HCT116 (cell line): ENCODE measurements around the gene PTGIS. TPM values are rescaled to one million over a fixed set of nuclear protein-coding genes. Genes with fewer than 3 reads are reported as not detected.

Experiments
- ATAC-seq: fragments of 200-7000 bp; cut with Tn5 transposase; 2 replicates; pipeline ENCODE4 v1.9.1; 2020; ENCODE audit warnings: mild to moderate bottlenecking, moderate library complexity
- BruUV-seq: library from RNA; stranded (reverse); fragments of 400-500 nt; replicated peaks from 2 replicates; lab custom pipeline; 2021; lab: Mats Ljungman, UMichigan
- CTCF ChIA-PET: fragments of 300-600 bp; sonication (Branson Sonifier 250); formaldehyde crosslinking; loops from one replicate; lab custom pipeline; 2021; ENCODE audit warnings: antibody characterized with exemption; lab: Charles Lee
- POLR2A ChIA-PET: fragments of 300-600, 350-600 bp; sonication (Branson Sonifier 250); formaldehyde crosslinking; loops from one replicate; lab custom pipeline; 2021; ENCODE audit warnings: antibody characterized with exemption; lab: Charles Lee
- RAD21 ChIA-PET, 2 experiments: fragments of 300-600 bp; sonication (Branson Sonifier 250); formaldehyde crosslinking; loops; one replicate each; lab custom pipeline; 2023; ENCODE audit warnings: low total read pairs in 2 of 2; ENCODE audit not compliant: uncharacterized antibody in 2 of 2, unreplicated experiment in 2 of 2, low non-redundant PET in 1 of 2; lab: Charles Lee
- DNase-seq: peaks from one replicate; pipeline ENCODE4 v3.0.0-alpha.2; 2010; ENCODE audit warnings: low read depth, low spot score
- H2AFZ ChIP-seq: fragments of 200-600 bp; shearing (Covaris generic), sonication (generic); 2 replicates; pipeline ENCODE4 v1.6.1; 2017; ENCODE audit warnings: low read depth, mixed run types, mixed read lengths, antibody characterized with exemption, low read length; ENCODE audit not compliant: poor library complexity, severe bottlenecking
- H3K27ac ChIP-seq: 2 replicates; pipeline ENCODE4 v1.5.1; 2012; ENCODE audit warnings: low read depth, low read length
- H3K27me3 ChIP-seq: fragments of 200-600 bp; sonication (generic); 2 replicates; pipeline ENCODE4 v1.6.1; 2016; ENCODE audit warnings: mixed run types, low read length, mixed read lengths; ENCODE audit not compliant: insufficient read depth
- H3K36me3 ChIP-seq, 2 experiments: fragments of 200-500 bp in 1 of 2; fragments of 200-600 bp in 1 of 2; sonication (Bioruptor generic) in 1 of 2; sonication (generic) in 1 of 2; 2 replicates each; pipeline versions ENCODE4 v1.5.1 to v1.6.1; 2014 to 2016; ENCODE audit warnings: low read length in 2 of 2, inconsistent platforms in 1 of 2, mixed read lengths in 1 of 2, mixed run types in 1 of 2; ENCODE audit not compliant: insufficient read depth in 2 of 2, control insufficient read depth in 1 of 2
- H3K4me1 ChIP-seq, 2 experiments: fragments of 200-600 bp in 1 of 2; sonication (generic) in 1 of 2; 2 replicates each; pipeline versions ENCODE4 v1.5.1 to v1.6.1; 2012 to 2017; ENCODE audit warnings: low read length in 2 of 2, inconsistent platforms in 1 of 2, mild to moderate bottlenecking in 1 of 2, mixed read lengths in 1 of 2, mixed run types in 1 of 2, moderate library complexity in 1 of 2; ENCODE audit not compliant: insufficient read depth in 2 of 2, control insufficient read depth in 1 of 2
- H3K4me2 ChIP-seq: fragments of 200-600 bp; sonication (generic); 2 replicates; pipeline ENCODE4 v1.6.1; 2017; ENCODE audit warnings: mixed run types, low read length, mixed read lengths
- H3K4me3 ChIP-seq, 2 experiments: fragments of 200-600 bp in 1 of 2; sonication (generic) in 1 of 2; replicated peaks in 1 of 2; 2 replicates each; pipeline ENCODE4 v1.5.1; 2011 to 2016; ENCODE audit warnings: low read length in 2 of 2, control low read depth in 1 of 2, low read depth in 1 of 2, mild to moderate bottlenecking in 1 of 2, mixed read lengths in 1 of 2, mixed run types in 1 of 2
- H3K79me2 ChIP-seq: fragments of 200-600 bp; sonication (generic); 2 replicates; pipeline ENCODE4 v1.6.1; 2017; ENCODE audit warnings: mild to moderate bottlenecking, mixed run types, low read length, moderate library complexity, mixed read lengths; ENCODE audit not compliant: insufficient read depth
- H3K9ac ChIP-seq: fragments of 200-600 bp; sonication (generic); 2 replicates; pipeline ENCODE4 v1.6.1; 2016; ENCODE audit warnings: low read length, mixed read lengths
- H3K9me2 ChIP-seq: fragments of 200-600 bp; sonication (generic), shearing (Covaris generic); 2 replicates; pipeline ENCODE4 v1.6.1; 2017; ENCODE audit warnings: mixed run types, mild to moderate bottlenecking, moderate library complexity; ENCODE audit not compliant: insufficient read depth
- H3K9me3 ChIP-seq, 2 experiments: fragments of 200-500 bp in 1 of 2; fragments of 200-600 bp in 1 of 2; sonication (Bioruptor generic) in 1 of 2; sonication (generic) in 1 of 2; 2 replicates each; pipeline ENCODE4 v1.6.1; 2014 to 2017; ENCODE audit warnings: low read length in 2 of 2, mixed read lengths in 2 of 2, inconsistent platforms in 1 of 2, low read depth in 1 of 2, mild to moderate bottlenecking in 1 of 2, mixed run types in 1 of 2, moderate library complexity in 1 of 2; ENCODE audit not compliant: control insufficient read depth in 1 of 2, insufficient read depth in 1 of 2
- H4K20me1 ChIP-seq: fragments of 200-600 bp; sonication (generic), shearing (Covaris generic); 2 replicates; pipeline ENCODE4 v1.6.1; 2017; ENCODE audit warnings: mixed run types, mild to moderate bottlenecking, moderate library complexity; ENCODE audit not compliant: insufficient read depth
- CBX3 ChIP-seq: IDR thresholded peaks from 2 replicates; pipeline ENCODE4 v1.6.1; 2012; ENCODE audit warnings: low read depth
- CEBPB ChIP-seq: IDR thresholded peaks from 2 replicates; pipeline ENCODE4 v1.6.1; 2012; ENCODE audit warnings: low read depth
- ELF1 ChIP-seq: IDR thresholded peaks from 2 replicates; pipeline ENCODE4 v1.6.1; 2012; ENCODE audit warnings: low read depth, borderline replicate concordance
- FOSL1 ChIP-seq: IDR thresholded peaks from 2 replicates; pipeline ENCODE4 v1.6.1; 2012; ENCODE audit warnings: low read depth
- JUND ChIP-seq: IDR thresholded peaks from 2 replicates; pipeline ENCODE4 v1.6.1; 2012
- POLR2A ChIP-seq: IDR thresholded peaks from 2 replicates; pipeline ENCODE4 v1.7.0; 2011; ENCODE audit warnings: borderline replicate concordance; ENCODE audit not compliant: insufficient read depth, insufficient read length; ENCODE audit errors: extremely low read depth
- POLR2AphosphoS5 ChIP-seq: IDR thresholded peaks from 2 replicates; pipeline ENCODE4 v1.6.1; 2011; ENCODE audit warnings: mild to moderate bottlenecking, low read depth, low read length, moderate library complexity
- SIN3A ChIP-seq: IDR thresholded peaks from 2 replicates; pipeline ENCODE4 v1.6.1; 2012; ENCODE audit warnings: low read depth
- TCF7L2 ChIP-seq: IDR thresholded peaks from 2 replicates; pipeline ENCODE4 v1.7.0; 2011; ENCODE audit warnings: borderline replicate concordance, inconsistent platforms; ENCODE audit not compliant: insufficient read depth, insufficient read length; ENCODE audit errors: extremely low read depth
- ZBTB33 ChIP-seq: IDR thresholded peaks from 2 replicates; pipeline ENCODE4 v1.6.1; 2011; ENCODE audit warnings: mild to moderate bottlenecking, low read length, moderate library complexity; ENCODE audit not compliant: insufficient replicate concordance; ENCODE audit errors: extremely low read depth
- intact Hi-C: fragments of 100-400 bp; cut with micrococcal nuclease; formaldehyde crosslinking; loops from 2 replicates; pipeline ENCODE4 v1.10.0; 2022
- total RNA-seq: library from RNA; stranded (reverse); gene quantifications from one replicate; pipeline ENCODE4 v1.2.1, GENCODE V29; 2021; ENCODE audit not compliant: unreplicated experiment

Gene PTGIS
- total RNA-seq, 1 experiment from 2014 or later: 0.25 TPM

GRCh38 chr20:49549801-49550551 lies 18.0 kb downstream of the PTGIS start:
- RAD21 ChIA-PET: no interaction called here
- Histone ChIP-seq H3K27me3 (no peaks in the 10 kb centered on the region), H3K27ac (no peak overlapping the region), H3K36me3 (no peaks in the 10 kb centered on the region), H3K4me1 (no peaks in the 10 kb centered on the region), H3K9me3 (peaks cover 4 to 8% of the 10 kb centered on the region in 2 experiments; a peak in 2 of 4 replicates), H2AFZ (no peak overlapping the region), H3K79me2 (no peaks in the 10 kb centered on the region), H3K9ac (no peak overlapping the region), H4K20me1 (no peaks in the 10 kb centered on the region), H3K4me2 (no peak overlapping the region), H3K4me3 (no peak overlapping the region), H3K9me2 (no peaks in the 10 kb centered on the region)
- intact Hi-C loops: no loop called here
- TF ChIP-seq SIN3A (no peak), JUND (no peak), POLR2A (no peak), ELF1 (no peak), CEBPB (no peak), CBX3 (no peak), POLR2AphosphoS5 (no peak), FOSL1 (no peak), TCF7L2 (no peak), ZBTB33 (no peak)
- no peak for ATAC-seq
- DNase-seq: no peak
- POLR2A ChIA-PET: no interaction called here
- CTCF ChIA-PET: interaction anchor here (0.9 to 4.2 kb wide), 2 partner anchors 8 to 11 kb away, joined by 4 to 21 read pairs; no protein-coding TSS in a partner anchor
- BruUV-seq: no TSS peak
